Lower leg skin (tissue), 4 donors: ENCODE results near the gene TRDN. TPM values are rescaled to one million over a fixed set of nuclear protein-coding genes. Genes with fewer than 3 reads are reported as not detected.
"Not testable (repeated sequence)": the region's sequence is repeated elsewhere in the genome, so short reads cannot be mapped to it uniquely, and the experiment has no call there.

Experiments
- DNase-seq, 2 donors: peaks; one replicate each; pipeline ENCODE4 v3.0.0-alpha.2; 2019; ENCODE audit warnings: low spot score in 2 of 2
- H3K4me3 ChIP-seq: fragments of 200-600 bp; sonication (generic); 2 replicates; pipeline ENCODE4 v1.5.1; 2017; ENCODE audit warnings: mild to moderate bottlenecking, low read depth; ENCODE audit not compliant: poor library complexity, severe bottlenecking
- CTCF ChIP-seq, 3 donors: fragments of 450-650 bp; IDR thresholded peaks; one replicate each; pipeline ENCODE4 v1.5.1; 2016; ENCODE audit warnings: antibody characterized with exemption in 3 of 3, mild to moderate bottlenecking in 3 of 3, moderate library complexity in 2 of 3
- POLR2A ChIP-seq, 2 donors: fragments of 450-650 bp; IDR thresholded peaks; one replicate each; pipeline ENCODE4 v1.6.1; 2016 to 2017; ENCODE audit warnings: antibody characterized with exemption in 2 of 2, mild to moderate bottlenecking in 1 of 2, moderate library complexity in 1 of 2
- WGBS, 2 donors: methylation state at CpG; one replicate each; pipeline ENCODE4 v1.1.5; 2018; 5-methylcytosine and 5-hydroxymethylcytosine counted together
- intact Hi-C: fragments of 100-400 bp; cut with DNase I; formaldehyde crosslinking; loops from one replicate; pipeline ENCODE4 v1.15.0; 2023; ENCODE audit warnings: low total_unique reads
- total RNA-seq, 4 donors: library from RNA; depleted of rRNA; stranded (reverse); fragments of >200 nt; gene quantifications; one replicate each; pipeline ENCODE4 v1.1.0, GENCODE V29; 2016

TRDN gene
- total RNA-seq, 4 donors from 2014 or later, result 0.06 TPM; not detected in 3

GRCh38 chr6:123288649-123289048, 348.1 kb downstream of the TRDN start:
- no peak for DNase-seq
- TF ChIP-seq POLR2A (IDR thresholded peaks at IDR 0.05) (no peak), CTCF (IDR thresholded peaks at IDR 0.05) (no peak)
- WGBS, 2 donors, result 31 to 48% methylated on average over 1 of the region's 1 CpG
- no peak overlapping the region for H3K4me3 ChIP-seq
- intact Hi-C loops, result no loop called here

DNA sequence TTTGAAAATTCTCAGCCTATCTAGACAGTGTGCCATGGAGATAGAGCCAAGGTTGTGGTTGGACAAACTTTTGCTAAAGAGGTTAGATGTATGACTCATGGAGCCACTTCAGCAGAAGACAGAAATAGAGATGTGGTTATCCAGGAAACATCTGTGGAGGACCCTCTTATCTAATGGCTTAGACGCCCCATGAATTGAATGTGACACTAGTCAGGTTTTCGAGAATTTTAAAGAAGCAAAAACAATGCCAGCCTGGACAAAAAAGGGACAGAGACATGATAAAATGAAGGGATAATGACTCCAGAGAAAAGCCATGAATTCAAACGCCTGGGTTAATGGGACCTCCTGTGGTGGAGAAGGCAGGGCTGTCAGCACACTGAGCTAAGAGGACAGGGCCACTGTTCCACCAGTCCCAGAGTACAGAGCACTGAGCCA, 360.2 kb downstream of the TRDN start:
- no peak for DNase-seq
- 50 to 55% methylated on average over 3 of the region's 3 CpGs for WGBS, 2 donors
- TF ChIP-seq POLR2A (IDR thresholded peaks at IDR 0.05) (no peak), CTCF (IDR thresholded peaks at IDR 0.05) (no peak)
- intact Hi-C loops, result no loop called here
- no peak overlapping the region for H3K4me3 ChIP-seq

- no peak overlapping the region for H3K4me3 ChIP-seq
- 86 to 88% methylated on average over 5 of the region's 5 CpGs for WGBS, 2 donors
- intact Hi-C loops, result no loop called here
- TF ChIP-seq CTCF (IDR thresholded peaks at IDR 0.05), result no peak
- no peak for TF ChIP-seq POLR2A (IDR thresholded peaks at IDR 0.05)
- DNase-seq, result no peak
These were observed 372.8 kb downstream of the TRDN start for GRCh38 chr6:123263981-123264380.

GRCh38 chr6:123240626-123241025, 396.1 kb downstream of the TRDN start:
- 66 to 69% methylated on average over 1 of the region's 1 CpG for WGBS, 2 donors
- no peak for TF ChIP-seq POLR2A (IDR thresholded peaks at IDR 0.05)
- TF ChIP-seq CTCF (IDR thresholded peaks at IDR 0.05), result no peak
- intact Hi-C loops, result no loop called here
- H3K4me3 ChIP-seq, result no peak overlapping the region
- no peak for DNase-seq

DNA sequence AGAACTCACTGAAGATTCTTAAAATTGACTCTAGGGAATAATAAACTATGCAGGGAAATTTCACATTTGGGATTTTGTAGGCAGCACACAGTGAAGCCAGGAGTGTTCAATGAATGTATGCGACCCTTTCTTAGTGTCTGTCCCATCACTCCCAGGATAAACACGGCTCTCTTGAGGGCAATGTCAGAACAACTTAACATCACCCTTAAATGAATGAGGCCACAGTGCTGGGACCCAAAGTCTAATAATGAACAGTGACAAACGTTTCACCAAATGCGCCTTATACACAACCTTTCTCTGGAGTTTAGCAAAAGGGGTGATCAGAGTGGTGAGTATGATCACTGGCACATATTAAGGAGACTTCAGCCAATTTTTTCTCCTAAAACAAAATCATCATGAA, 403.4 kb downstream of the TRDN start:
- no peak for DNase-seq
- no peak overlapping the region for H3K4me3 ChIP-seq
- no peak for TF ChIP-seq CTCF (IDR thresholded peaks at IDR 0.05)
- no peak for TF ChIP-seq POLR2A (IDR thresholded peaks at IDR 0.05)
- intact Hi-C loops, result no loop called here
- WGBS, 2 donors, result 78 to 84% methylated on average over 4 of the region's 4 CpGs

GRCh38 chr6:123227789-123228188, 409.0 kb downstream of the TRDN start:
- DNase-seq, intact Hi-C loops, H3K4me3 ChIP-seq: not testable (repeated sequence)
- WGBS, 2 donors, result 50 to 69% methylated on average over 2 of the region's 2 CpGs
